ENCODE measurements around the gene PPIG. TPM values are rescaled to one million over a fixed set of nuclear protein-coding genes. Genes with fewer than 3 reads are reported as not detected.

The PPIG gene
- total and polyA plus RNA-seq, 9 of the 15 experiments (the other 6 are each of a cell fraction or from before 2014, with no cell fraction given), result 52.5 to 166 (median 124) TPM

DNA sequence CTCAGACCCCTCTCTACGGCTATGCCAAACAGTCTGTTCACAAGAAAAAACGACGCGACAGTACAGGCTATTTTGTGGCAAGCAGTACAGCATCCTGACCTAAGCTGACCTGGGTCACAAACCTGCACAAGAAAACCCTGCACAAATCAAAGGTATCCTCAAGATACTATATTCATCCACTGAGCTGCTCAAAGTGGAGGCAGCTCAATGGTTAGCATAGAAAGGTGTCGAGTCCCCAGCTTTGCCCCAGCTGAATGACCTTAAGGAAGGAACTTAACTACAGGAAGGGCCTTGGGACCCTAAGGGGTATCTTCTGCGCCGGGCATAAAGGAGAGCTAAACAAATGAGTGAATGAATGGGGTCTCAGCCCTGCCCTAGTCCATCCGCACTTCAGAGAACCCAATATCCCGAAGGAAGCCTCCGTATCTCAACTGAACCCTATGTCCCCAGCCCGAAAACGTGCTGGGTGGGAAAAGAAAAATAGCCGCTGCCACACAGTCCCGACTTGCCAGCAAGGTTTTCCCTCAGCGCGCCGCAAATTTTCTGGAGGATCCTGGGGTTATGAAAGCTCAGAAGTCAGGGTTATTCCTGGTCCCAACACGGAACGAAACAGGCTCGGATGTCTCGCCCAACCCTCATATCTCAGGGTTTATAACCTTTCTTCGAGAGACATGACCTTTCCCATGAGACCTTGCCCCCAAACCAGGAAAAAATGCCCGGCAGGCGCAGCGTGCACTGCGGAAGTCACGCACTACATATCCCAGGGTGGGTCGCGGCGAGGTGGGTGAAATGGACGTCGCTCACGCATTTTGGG, 10.8 kb upstream of the PPIG start, which contains the start of gene FASTKD1 (continued):
- TF ChIP-seq, protein P1, sequence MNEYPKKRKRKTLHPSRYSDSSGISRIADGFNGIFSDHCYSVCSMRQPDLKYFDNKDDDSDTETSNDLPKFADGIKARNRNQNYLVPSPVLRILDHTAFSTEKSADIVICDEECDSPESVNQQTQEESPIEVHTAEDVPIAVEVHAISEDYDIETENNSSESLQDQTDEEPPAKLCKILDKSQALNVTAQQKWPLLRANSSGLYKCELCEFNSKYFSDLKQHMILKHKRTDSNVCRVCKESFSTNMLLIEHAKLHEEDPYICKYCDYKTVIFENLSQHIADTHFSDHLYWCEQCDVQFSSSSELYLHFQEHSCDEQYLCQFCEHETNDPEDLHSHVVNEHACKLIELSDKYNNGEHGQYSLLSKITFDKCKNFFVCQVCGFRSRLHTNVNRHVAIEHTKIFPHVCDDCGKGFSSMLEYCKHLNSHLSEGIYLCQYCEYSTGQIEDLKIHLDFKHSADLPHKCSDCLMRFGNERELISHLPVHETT (CRISPR knock-in tag; conservative IDR thresholded peaks at IDR 0.05 in 1 of 2, IDR thresholded peaks at IDR 0.05 in 1 of 2), result peak in 1 of 2 experiments; percentile 89; a peak in 2 of 4 replicates
- TF ChIP-seq CTBP1 (IDR thresholded peaks at IDR 0.05; ENCODE audit: borderline replicate concordance) (peak; percentile 63; the same call in 1 of the 2 replicates), RAD51 (IDR thresholded peaks at IDR 0.05; ENCODE audit: borderline replicate concordance, low read depth) (no peak; the same call in 1 of the 2 replicates), ATF7 (IDR thresholded peaks at IDR 0.05) (peak; percentile 86), ZNF592 (IDR thresholded peaks at IDR 0.05) (peak; percentile 91), ZSCAN29 (IDR thresholded peaks at IDR 0.05) (peak; percentile 50; the same call in 1 of the 2 replicates), EZH2 (IDR thresholded peaks at IDR 0.05; ENCODE audit: borderline replicate concordance, low read depth, low read length) (no peak), XRCC5 (IDR thresholded peaks at IDR 0.05; ENCODE audit: low read depth, low read length) (peak; percentile 62), CUX1 (CRISPR knock-in tag; IDR thresholded peaks at IDR 0.05) (0 out of 2 replicates have a peak, but pooled peaks have one; percentile 33), FOXJ2 (tag; IDR thresholded peaks at IDR 0.05) (0 out of 2 replicates have a peak, but pooled peaks have one; percentile 30)
- TF ChIP-seq, protein P2, sequence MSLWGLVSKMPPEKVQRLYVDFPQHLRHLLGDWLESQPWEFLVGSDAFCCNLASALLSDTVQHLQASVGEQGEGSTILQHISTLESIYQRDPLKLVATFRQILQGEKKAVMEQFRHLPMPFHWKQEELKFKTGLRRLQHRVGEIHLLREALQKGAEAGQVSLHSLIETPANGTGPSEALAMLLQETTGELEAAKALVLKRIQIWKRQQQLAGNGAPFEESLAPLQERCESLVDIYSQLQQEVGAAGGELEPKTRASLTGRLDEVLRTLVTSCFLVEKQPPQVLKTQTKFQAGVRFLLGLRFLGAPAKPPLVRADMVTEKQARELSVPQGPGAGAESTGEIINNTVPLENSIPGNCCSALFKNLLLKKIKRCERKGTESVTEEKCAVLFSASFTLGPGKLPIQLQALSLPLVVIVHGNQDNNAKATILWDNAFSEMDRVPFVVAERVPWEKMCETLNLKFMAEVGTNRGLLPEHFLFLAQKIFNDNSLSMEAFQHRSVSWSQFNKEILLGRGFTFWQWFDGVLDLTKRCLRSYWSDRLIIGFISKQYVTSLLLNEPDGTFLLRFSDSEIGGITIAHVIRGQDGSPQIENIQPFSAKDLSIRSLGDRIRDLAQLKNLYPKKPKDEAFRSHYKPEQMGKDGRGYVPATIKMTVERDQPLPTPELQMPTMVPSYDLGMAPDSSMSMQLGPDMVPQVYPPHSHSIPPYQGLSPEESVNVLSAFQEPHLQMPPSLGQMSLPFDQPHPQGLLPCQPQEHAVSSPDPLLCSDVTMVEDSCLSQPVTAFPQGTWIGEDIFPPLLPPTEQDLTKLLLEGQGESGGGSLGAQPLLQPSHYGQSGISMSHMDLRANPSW (CRISPR knock-in tag; IDR thresholded peaks at IDR 0.05), result no peak
